Calu3 (cell line): ENCODE results near the gene TNFRSF8. TPM values are rescaled to one million over a fixed set of nuclear protein-coding genes. Genes with fewer than 3 reads are reported as not detected.

Experiments
- BruUV-seq: library from RNA; stranded (reverse); fragments of 400-500 nt; replicated peaks from 2 replicates; lab custom pipeline; 2021; lab: Mats Ljungman, UMichigan
- CTCF ChIA-PET: fragments of 300-600 bp; sonication (Branson Sonifier 250); formaldehyde crosslinking; loops from one replicate; lab custom pipeline; 2022; ENCODE audit warnings: antibody characterized with exemption; lab: Charles Lee
- DNase-seq: peaks from one replicate; pipeline ENCODE4 v3.0.0; 2022
- H3K27ac Mint-ChIP-seq: one replicate; pipeline ENCODE4 v1.8.0; 2022; ENCODE audit warnings: mixed read lengths; ENCODE audit not compliant: unreplicated experiment
- H3K27me3 Mint-ChIP-seq: one replicate; pipeline ENCODE4 v1.8.0; 2022; ENCODE audit warnings: mixed read lengths; ENCODE audit not compliant: unreplicated experiment
- H3K36me3 Mint-ChIP-seq: one replicate; pipeline ENCODE4 v1.8.0; 2022; ENCODE audit warnings: mild to moderate bottlenecking, moderate library complexity, mixed read lengths; ENCODE audit not compliant: insufficient read depth, unreplicated experiment
- H3K4me1 Mint-ChIP-seq: one replicate; pipeline ENCODE4 v1.8.0; 2022; ENCODE audit warnings: mild to moderate bottlenecking, low read depth, mixed read lengths; ENCODE audit not compliant: unreplicated experiment
- H3K4me3 Mint-ChIP-seq: one replicate; pipeline ENCODE4 v1.8.0; 2022; ENCODE audit warnings: mild to moderate bottlenecking, low read depth, moderate library complexity, mixed read lengths; ENCODE audit not compliant: unreplicated experiment
- H3K9me3 Mint-ChIP-seq: one replicate; pipeline ENCODE4 v1.8.0; 2022; ENCODE audit warnings: low read depth, mixed read lengths; ENCODE audit not compliant: unreplicated experiment
- CTCF ChIP-seq: fragments of 200-600 bp; IDR thresholded peaks from one replicate; pipeline ENCODE4 v1.8.0; 2022; ENCODE audit warnings: antibody characterized with exemption; ENCODE audit not compliant: unreplicated experiment
- intact Hi-C: fragments of 100-400 bp; cut with micrococcal nuclease; formaldehyde crosslinking; loops from one replicate; pipeline ENCODE4 v1.10.0; 2022; ENCODE audit not compliant: unreplicated experiment
- total RNA-seq: library from RNA; stranded (reverse); gene quantifications from 2 replicates; pipeline ENCODE4 v1.2.3, GENCODE V29; 2022

TNFRSF8 gene
- total RNA-seq, 1 experiment from 2014 or later = not detected

GRCh38 chr1:12176298-12177118 lies 113.4 kb downstream of the TNFRSF8 start:
- DNase-seq = no peak
- Mint-ChIP-seq H3K27me3 (peaks cover 13% of the 10 kb centered on the region), H3K4me1 (peaks cover 12% of the 10 kb centered on the region), H3K36me3 (no peaks in the 10 kb centered on the region), H3K4me3 (no peak overlapping the region), H3K27ac (no peak overlapping the region), H3K9me3 (no peaks in the 10 kb centered on the region)
- intact Hi-C loops = no loop called here
- no peak for TF ChIP-seq CTCF
- no TSS peak for BruUV-seq
- CTCF ChIA-PET = no interaction called here

DNA sequence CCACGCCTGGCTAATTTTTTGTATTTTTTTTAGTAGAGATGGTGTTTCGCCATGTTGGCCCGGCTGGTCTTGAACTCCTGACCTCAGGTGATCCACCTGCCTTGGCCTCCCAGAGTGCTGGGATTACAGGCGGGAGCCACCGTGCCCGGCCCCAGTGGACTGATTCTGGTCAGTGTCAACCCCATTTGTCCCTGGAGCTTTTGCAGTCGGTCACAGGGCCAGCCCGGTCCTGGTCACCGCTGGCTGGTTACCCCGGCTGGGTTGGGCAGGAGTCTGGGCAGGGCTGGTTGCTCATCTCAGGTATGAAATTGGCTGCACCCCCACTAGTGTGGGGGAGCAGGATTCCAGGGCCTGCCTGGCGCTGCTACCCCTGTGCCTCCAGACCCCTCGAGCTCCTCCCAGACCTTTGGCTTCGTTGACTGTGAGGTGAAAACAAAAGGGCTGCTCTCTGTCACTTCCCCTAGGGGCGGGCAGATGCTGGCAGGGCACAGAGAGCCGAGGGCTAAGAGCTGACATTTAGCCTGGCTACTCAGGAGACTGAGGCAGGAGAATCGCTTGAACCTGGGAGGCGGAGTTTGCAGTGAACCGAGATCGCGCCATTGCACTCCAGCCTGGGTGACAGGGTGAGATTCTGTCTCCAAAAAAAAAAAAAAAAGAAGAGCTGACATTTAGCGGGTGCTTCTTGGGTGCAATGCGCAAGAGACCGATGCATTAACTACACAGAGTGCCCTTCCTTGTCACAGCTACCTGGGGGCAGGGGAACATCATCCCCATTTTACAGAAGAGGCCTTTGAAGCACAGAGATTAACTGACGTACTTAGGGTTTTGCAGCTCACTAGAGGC lies 114.3 kb downstream of the TNFRSF8 start:
- H3K9me3 Mint-ChIP-seq = no peaks in the 10 kb centered on the region
- no TSS peak for BruUV-seq
- no peak overlapping the region for H3K27ac Mint-ChIP-seq
- no peak for DNase-seq
- TF ChIP-seq CTCF = no peak
- intact Hi-C loops = no loop called here
- H3K4me1 Mint-ChIP-seq = peaks cover 12% of the 10 kb centered on the region
- peaks cover 13% of the 10 kb centered on the region for H3K27me3 Mint-ChIP-seq
- H3K4me3 Mint-ChIP-seq = no peak overlapping the region
- CTCF ChIA-PET = interaction anchor here (0.5 to 0.7 kb wide), 3 partner anchors 29 to 44 kb away, joined by 3 to 6 read pairs (median 6); no protein-coding TSS in a partner anchor
- no peaks in the 10 kb centered on the region for H3K36me3 Mint-ChIP-seq

- H3K4me3 Mint-ChIP-seq = no peak overlapping the region
- no peak overlapping the region for H3K27ac Mint-ChIP-seq
- DNase-seq = peak; percentile 30
- intact Hi-C loops = no loop called here
- no peak for TF ChIP-seq CTCF
- H3K36me3 Mint-ChIP-seq = no peaks in the 10 kb centered on the region
- H3K4me1 Mint-ChIP-seq = peaks cover 12% of the 10 kb centered on the region
- H3K27me3 Mint-ChIP-seq = peaks cover 13% of the 10 kb centered on the region
- CTCF ChIA-PET = interaction anchor here (0.5 to 0.7 kb wide), 4 partner anchors 30 to 59 kb away, joined by 3 to 6 read pairs (median 4); no protein-coding TSS in a partner anchor
- no TSS peak for BruUV-seq
- H3K9me3 Mint-ChIP-seq = no peaks in the 10 kb centered on the region
Observed at GRCh38 chr1:12177999-12178441, 114.9 kb downstream of the TNFRSF8 start.

GRCh38 chr1:12178511-12178910 lies 115.4 kb downstream of the TNFRSF8 start:
- Mint-ChIP-seq H3K4me3 (no peak overlapping the region), H3K27me3 (peaks cover 13% of the 10 kb centered on the region)
- CTCF ChIA-PET = interaction anchor here (0.6 kb wide), 1 partner anchor 59 kb away, joined by 3 read pairs; no protein-coding TSS in a partner anchor

More at GRCh38 chr1:12178511-12178910, 115.4 kb downstream of the TNFRSF8 start:
- intact Hi-C loops = no loop called here
- no peak for DNase-seq
- Mint-ChIP-seq H3K4me1 (peaks cover 14% of the 10 kb centered on the region), H3K9me3 (no peaks in the 10 kb centered on the region), H3K27ac (no peak overlapping the region), H3K36me3 (no peaks in the 10 kb centered on the region)
- no TSS peak for BruUV-seq
- no peak for TF ChIP-seq CTCF
